Measurements from ENCODE around the gene LRRK2. TPM values are rescaled to one million over a fixed set of nuclear protein-coding genes. Genes with fewer than 3 reads are reported as not detected.

The LRRK2 gene
- total RNA-seq, 1 experiment from 2014 or later: 0.13 TPM

DNA sequence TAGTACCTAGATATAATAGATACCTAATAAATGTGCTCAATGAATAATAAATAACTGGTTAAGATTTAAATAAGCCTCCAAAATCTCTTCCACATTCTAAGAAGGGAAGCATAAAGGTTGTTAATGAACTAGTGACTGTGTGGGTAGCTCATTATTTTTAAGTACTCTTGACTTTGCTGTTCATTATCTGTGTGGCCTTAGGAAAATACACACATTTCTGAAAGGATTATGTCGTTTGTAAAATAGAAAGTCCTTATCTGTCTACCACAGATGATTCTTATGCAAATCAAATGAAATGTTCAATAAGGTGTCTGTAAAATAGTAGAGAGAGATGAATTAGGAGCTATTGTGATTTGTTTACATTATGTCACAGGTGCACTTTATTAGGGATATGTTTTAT lies 119.5 kb downstream of the LRRK2 start:
- Histone ChIP-seq H3K4me1 (ENCODE audit: control insufficient read depth, insufficient read depth, low read length) (no peaks in the 10 kb centered on the region), H3K27ac (ENCODE audit: low read length) (no peak overlapping the region), H3K36me3 (ENCODE audit: control insufficient read depth, insufficient read depth, low read length) (no peaks in the 10 kb centered on the region), H3K27me3 (ENCODE audit: control insufficient read depth, insufficient read depth, low read length) (no peaks in the 10 kb centered on the region), H3K9me3 (ENCODE audit: control insufficient read depth, insufficient read depth, low read depth, low read length) (no peaks in the 10 kb centered on the region), H3K4me3 (ENCODE audit: low read depth in 2 of 2, low read length in 2 of 2) (no peak overlapping the region)
- ATAC-seq: no peak
- intact Hi-C loops (cut with micrococcal nuclease; ENCODE audit: unreplicated experiment): no loop called here
- ChIA-PET POLR2A (no interaction called here), CTCF (no interaction called here)
- DNase-seq (ENCODE audit: low read depth, low spot score): no peak
- in situ Hi-C loops (cut with HindIII; ENCODE audit: low pct_unique_long_range_greater_than_20kb, low sequenced_read_pairs): no loop called here
- no peak for TF ChIP-seq POLR2AphosphoS5 (IDR thresholded peaks at IDR 0.05; ENCODE audit: low read depth, low read length)
- no peak for TF ChIP-seq CTCF (IDR thresholded peaks at IDR 0.05)
- TF ChIP-seq, protein P1, sequence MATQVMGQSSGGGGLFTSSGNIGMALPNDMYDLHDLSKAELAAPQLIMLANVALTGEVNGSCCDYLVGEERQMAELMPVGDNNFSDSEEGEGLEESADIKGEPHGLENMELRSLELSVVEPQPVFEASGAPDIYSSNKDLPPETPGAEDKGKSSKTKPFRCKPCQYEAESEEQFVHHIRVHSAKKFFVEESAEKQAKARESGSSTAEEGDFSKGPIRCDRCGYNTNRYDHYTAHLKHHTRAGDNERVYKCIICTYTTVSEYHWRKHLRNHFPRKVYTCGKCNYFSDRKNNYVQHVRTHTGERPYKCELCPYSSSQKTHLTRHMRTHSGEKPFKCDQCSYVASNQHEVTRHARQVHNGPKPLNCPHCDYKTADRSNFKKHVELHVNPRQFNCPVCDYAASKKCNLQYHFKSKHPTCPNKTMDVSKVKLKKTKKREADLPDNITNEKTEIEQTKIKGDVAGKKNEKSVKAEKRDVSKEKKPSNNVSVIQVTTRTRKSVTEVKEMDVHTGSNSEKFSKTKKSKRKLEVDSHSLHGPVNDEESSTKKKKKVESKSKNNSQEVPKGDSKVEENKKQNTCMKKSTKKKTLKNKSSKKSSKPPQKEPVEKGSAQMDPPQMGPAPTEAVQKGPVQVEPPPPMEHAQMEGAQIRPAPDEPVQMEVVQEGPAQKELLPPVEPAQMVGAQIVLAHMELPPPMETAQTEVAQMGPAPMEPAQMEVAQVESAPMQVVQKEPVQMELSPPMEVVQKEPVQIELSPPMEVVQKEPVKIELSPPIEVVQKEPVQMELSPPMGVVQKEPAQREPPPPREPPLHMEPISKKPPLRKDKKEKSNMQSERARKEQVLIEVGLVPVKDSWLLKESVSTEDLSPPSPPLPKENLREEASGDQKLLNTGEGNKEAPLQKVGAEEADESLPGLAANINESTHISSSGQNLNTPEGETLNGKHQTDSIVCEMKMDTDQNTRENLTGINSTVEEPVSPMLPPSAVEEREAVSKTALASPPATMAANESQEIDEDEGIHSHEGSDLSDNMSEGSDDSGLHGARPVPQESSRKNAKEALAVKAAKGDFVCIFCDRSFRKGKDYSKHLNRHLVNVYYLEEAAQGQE (IDR thresholded peaks at IDR 0.05; ENCODE audit: insufficient read depth in 1 of 2, low read depth in 2 of 2, low read length in 1 of 2): no peak
- TF ChIP-seq SIN3A (IDR thresholded peaks at IDR 0.05; ENCODE audit: borderline replicate concordance, insufficient read depth, low read depth, low read length): no peak
- TF ChIP-seq TCF7L2 (IDR thresholded peaks at IDR 0.05; ENCODE audit: low read depth, low read length): no peak
- BruUV-seq (replicated peaks): no TSS peak

- ChIA-PET POLR2A (no interaction called here), CTCF (no interaction called here)
- BruUV-seq (replicated peaks): no TSS peak
- no peaks in the 10 kb centered on the region for H3K36me3 ChIP-seq (ENCODE audit: control insufficient read depth, insufficient read depth, low read length)
- DNase-seq (ENCODE audit: low read depth, low spot score) (no peak), ATAC-seq (no peak)
- H3K9me3 ChIP-seq (ENCODE audit: control insufficient read depth, insufficient read depth, low read depth, low read length): no peaks in the 10 kb centered on the region
- intact Hi-C loops (cut with micrococcal nuclease; ENCODE audit: unreplicated experiment) (no loop called here), in situ Hi-C loops (cut with HindIII; ENCODE audit: low pct_unique_long_range_greater_than_20kb, low sequenced_read_pairs) (no loop called here)
- TF ChIP-seq SIN3A (IDR thresholded peaks at IDR 0.05; ENCODE audit: borderline replicate concordance, insufficient read depth, low read depth, low read length) (no peak), CTCF (IDR thresholded peaks at IDR 0.05) (no peak), TCF7L2 (IDR thresholded peaks at IDR 0.05; ENCODE audit: low read depth, low read length) (no peak), POLR2AphosphoS5 (IDR thresholded peaks at IDR 0.05; ENCODE audit: low read depth, low read length) (no peak)
- TF ChIP-seq, protein P1 (IDR thresholded peaks at IDR 0.05; ENCODE audit: insufficient read depth in 1 of 2, low read depth in 2 of 2, low read length in 1 of 2): no peak
- no peak overlapping the region for H3K27ac ChIP-seq (ENCODE audit: low read length)
- H3K4me1 ChIP-seq (ENCODE audit: control insufficient read depth, insufficient read depth, low read length): no peaks in the 10 kb centered on the region
- H3K4me3 ChIP-seq (ENCODE audit: low read depth in 2 of 2, low read length in 2 of 2): no peak overlapping the region
- no peaks in the 10 kb centered on the region for H3K27me3 ChIP-seq (ENCODE audit: control insufficient read depth, insufficient read depth, low read length)
Measured at GRCh38 chr12:40351976-40352375, 127.2 kb downstream of the LRRK2 start.
